CD4-positive, alpha-beta T cell (primary cell): Measurements from ENCODE around the gene ARHGAP31. TPM values are rescaled to one million over a fixed set of nuclear protein-coding genes. Genes with fewer than 3 reads are reported as not detected.

ENCODE experiments used
- ATAC-seq: fragments of 200-7000 bp; cut with Tn5 transposase; one replicate; pipeline ENCODE4 v1.10.0; 2022; ENCODE audit warnings: mild to moderate bottlenecking; ENCODE audit not compliant: poor library complexity
- CTCF ChIA-PET: fragments of 350-600 bp; sonication (Branson Sonifier 250); formaldehyde crosslinking; loops from one replicate; lab custom pipeline; 2021; ENCODE audit warnings: antibody characterized with exemption, inconsistent platforms; lab: Charles Lee
- POLR2A ChIA-PET: fragments of 350-600 bp; sonication (Branson Sonifier 250); formaldehyde crosslinking; loops from one replicate; lab custom pipeline; 2021; ENCODE audit warnings: antibody characterized with exemption, inconsistent platforms; lab: Charles Lee
- DNase-seq, 14 experiments: peaks; one replicate each; pipeline ENCODE4 v3.0.0-alpha.2; 2013 to 2020; ENCODE audit warnings: mixed read lengths in 2 of 14
- H3K27ac ChIP-seq, 2 donors: one replicate each; pipeline versions ENCODE4 v1.5.1 to v1.7.0; 2013; ENCODE audit warnings: low read length in 2 of 2, low read depth in 1 of 2, mild to moderate bottlenecking in 1 of 2
- H3K27me3 ChIP-seq, 2 experiments: 1 replicate in 1 of 2; 2 replicates in 1 of 2; pipeline versions ENCODE4 v1.6.1 to v1.7.0; 2013; ENCODE audit warnings: low read length in 2 of 2, control low read depth in 1 of 2, mild to moderate bottlenecking in 1 of 2, moderate library complexity in 1 of 2; ENCODE audit not compliant: insufficient read depth in 2 of 2, control insufficient read depth in 1 of 2
- H3K36me3 ChIP-seq: one replicate; pipeline ENCODE4 v1.6.1; 2013; ENCODE audit warnings: low read length, control low read depth; ENCODE audit not compliant: insufficient read depth
- H3K4me1 ChIP-seq: one replicate; pipeline ENCODE4 v1.6.1; 2013; ENCODE audit warnings: low read length, control low read depth; ENCODE audit not compliant: insufficient read depth
- H3K4me3 ChIP-seq: one replicate; pipeline ENCODE4 v1.5.1; 2013; ENCODE audit warnings: mild to moderate bottlenecking, low read length, moderate library complexity
- H3K9me3 ChIP-seq, 2 experiments: 1 replicate in 1 of 2; 2 replicates in 1 of 2; pipeline versions ENCODE4 v1.6.1 to v1.7.0; 2013; ENCODE audit warnings: low read length in 2 of 2, mild to moderate bottlenecking in 2 of 2, control low read depth in 1 of 2, moderate library complexity in 1 of 2; ENCODE audit not compliant: control insufficient read depth in 1 of 2, insufficient read depth in 1 of 2
- H3K27ac Mint-ChIP-seq: one replicate; pipeline ENCODE4 v1.8.0; 2020; ENCODE audit warnings: mixed read lengths
- H3K27me3 Mint-ChIP-seq: one replicate; pipeline ENCODE4 v1.8.0; 2021; ENCODE audit warnings: mixed read lengths
- H3K36me3 Mint-ChIP-seq: one replicate; pipeline ENCODE4 v1.8.0; 2021; ENCODE audit warnings: low read depth, mixed read lengths
- H3K4me1 Mint-ChIP-seq: one replicate; pipeline ENCODE4 v1.8.0; 2021; ENCODE audit warnings: low read depth, mixed read lengths
- H3K4me3 Mint-ChIP-seq: one replicate; pipeline ENCODE4 v1.8.0; 2020; ENCODE audit warnings: mild to moderate bottlenecking, mixed read lengths
- H3K9me3 Mint-ChIP-seq: one replicate; pipeline ENCODE4 v1.8.0; 2020; ENCODE audit warnings: mixed read lengths
- intact Hi-C, 2 experiments: fragments of 100-400 bp; cut with DNase I in 1 of 2; cut with micrococcal nuclease in 1 of 2; formaldehyde crosslinking; loops; one replicate each; pipeline versions ENCODE4 v1.15.1 to v1.9.0; 2023 to 2025; cut with DNase I, micrococcal nuclease
- total RNA-seq, 174 experiments: library from RNA in 2 of 174; stranded (reverse) in 2 of 174; gene quantifications; one replicate each; pipeline ENCODE4 v1.2.3 and lab custom pipeline; 2021 to 2026
- TF ChIP-seq, protein P1 (sequence below): fragments of 200-600 bp; IDR thresholded peaks from one replicate; pipeline ENCODE4 v1.8.0; 2022; ENCODE audit warnings: antibody characterized with exemption, mild to moderate bottlenecking

The ARHGAP31 gene
- total RNA-seq, 2 experiments from 2014 or later = 2.4 to 2.9 TPM

DNA sequence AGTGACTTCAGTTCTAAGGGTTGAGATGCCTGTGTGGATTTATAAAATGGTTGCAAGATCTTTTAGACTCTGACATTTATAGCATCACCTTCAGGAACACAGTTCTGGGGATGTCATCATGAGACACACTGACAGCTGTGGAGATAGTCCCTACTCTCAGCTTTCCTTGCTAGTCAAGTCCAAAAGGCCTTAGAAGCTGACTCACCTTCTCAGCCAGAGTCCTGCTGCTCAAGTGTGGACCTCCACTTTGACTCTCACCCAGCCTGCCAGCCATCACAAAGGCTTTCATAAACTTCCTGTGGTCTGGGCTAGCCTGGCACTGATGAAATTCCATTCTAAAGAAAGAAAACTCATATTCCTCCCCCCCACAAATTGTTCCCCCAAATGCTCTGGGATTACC lies 124.5 kb downstream of the ARHGAP31 start:
- peaks cover 22% of the 10 kb centered on the region for H3K36me3 Mint-ChIP-seq
- no peak for ATAC-seq
- TF ChIP-seq, protein P1, sequence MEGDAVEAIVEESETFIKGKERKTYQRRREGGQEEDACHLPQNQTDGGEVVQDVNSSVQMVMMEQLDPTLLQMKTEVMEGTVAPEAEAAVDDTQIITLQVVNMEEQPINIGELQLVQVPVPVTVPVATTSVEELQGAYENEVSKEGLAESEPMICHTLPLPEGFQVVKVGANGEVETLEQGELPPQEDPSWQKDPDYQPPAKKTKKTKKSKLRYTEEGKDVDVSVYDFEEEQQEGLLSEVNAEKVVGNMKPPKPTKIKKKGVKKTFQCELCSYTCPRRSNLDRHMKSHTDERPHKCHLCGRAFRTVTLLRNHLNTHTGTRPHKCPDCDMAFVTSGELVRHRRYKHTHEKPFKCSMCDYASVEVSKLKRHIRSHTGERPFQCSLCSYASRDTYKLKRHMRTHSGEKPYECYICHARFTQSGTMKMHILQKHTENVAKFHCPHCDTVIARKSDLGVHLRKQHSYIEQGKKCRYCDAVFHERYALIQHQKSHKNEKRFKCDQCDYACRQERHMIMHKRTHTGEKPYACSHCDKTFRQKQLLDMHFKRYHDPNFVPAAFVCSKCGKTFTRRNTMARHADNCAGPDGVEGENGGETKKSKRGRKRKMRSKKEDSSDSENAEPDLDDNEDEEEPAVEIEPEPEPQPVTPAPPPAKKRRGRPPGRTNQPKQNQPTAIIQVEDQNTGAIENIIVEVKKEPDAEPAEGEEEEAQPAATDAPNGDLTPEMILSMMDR = no peak
- H3K27me3 Mint-ChIP-seq = no peaks in the 10 kb centered on the region
- no peaks in the 10 kb centered on the region for H3K4me1 ChIP-seq
- H3K9me3 Mint-ChIP-seq = no peaks in the 10 kb centered on the region
- H3K27me3 ChIP-seq = no peaks in the 10 kb centered on the region
- no peak overlapping the region for H3K27ac ChIP-seq
- CTCF ChIA-PET = no interaction called here
- H3K9me3 ChIP-seq = no peaks in the 10 kb centered on the region
- intact Hi-C loops = no loop called here
- no peak overlapping the region for H3K27ac Mint-ChIP-seq
- peaks cover 20% of the 10 kb centered on the region for H3K36me3 ChIP-seq
- peaks cover 17% of the 10 kb centered on the region for H3K4me1 Mint-ChIP-seq
- no peak overlapping the region for H3K4me3 ChIP-seq
- POLR2A ChIA-PET = no interaction called here
- no peak for DNase-seq
- no peak overlapping the region for H3K4me3 Mint-ChIP-seq

DNA sequence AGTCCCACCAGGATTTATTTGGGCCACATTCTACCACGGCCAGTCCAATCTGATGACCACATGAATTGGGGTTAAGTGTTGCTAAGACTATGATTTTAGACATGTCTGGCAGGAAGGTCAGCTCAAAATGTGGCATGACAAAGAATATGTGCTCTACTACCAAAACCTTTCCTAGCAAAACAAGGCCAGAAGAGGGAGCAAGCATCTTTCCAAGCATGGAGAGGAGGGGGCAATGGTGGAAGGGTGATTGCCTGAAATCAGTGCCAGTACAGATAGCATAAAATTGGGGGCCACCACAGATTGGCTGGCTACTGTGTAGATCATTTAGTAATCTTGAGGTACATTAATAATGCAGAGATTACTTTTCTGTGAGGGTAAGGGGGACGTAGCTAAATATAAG lies 126.0 kb downstream of the ARHGAP31 start:
- H3K27me3 Mint-ChIP-seq = no peaks in the 10 kb centered on the region
- H3K9me3 Mint-ChIP-seq = peaks cover 3% of the 10 kb centered on the region
- CTCF ChIA-PET = no interaction called here
- DNase-seq (no peak), ATAC-seq (no peak)
- H3K4me1 Mint-ChIP-seq = peaks cover 17% of the 10 kb centered on the region
- Histone ChIP-seq H3K27ac (no peak overlapping the region), H3K4me1 (no peaks in the 10 kb centered on the region), H3K9me3 (peaks cover 4 to 6% of the 10 kb centered on the region in 2 experiments), H3K36me3 (peaks cover 8% of the 10 kb centered on the region), H3K4me3 (no peak overlapping the region), H3K27me3 (no peaks in the 10 kb centered on the region)
- no peak overlapping the region for H3K4me3 Mint-ChIP-seq
- H3K27ac Mint-ChIP-seq = no peak overlapping the region
- peaks cover 9% of the 10 kb centered on the region for H3K36me3 Mint-ChIP-seq
- intact Hi-C loops = no loop called here
- TF ChIP-seq, protein P1 = no peak
- POLR2A ChIA-PET = no interaction called here

DNA sequence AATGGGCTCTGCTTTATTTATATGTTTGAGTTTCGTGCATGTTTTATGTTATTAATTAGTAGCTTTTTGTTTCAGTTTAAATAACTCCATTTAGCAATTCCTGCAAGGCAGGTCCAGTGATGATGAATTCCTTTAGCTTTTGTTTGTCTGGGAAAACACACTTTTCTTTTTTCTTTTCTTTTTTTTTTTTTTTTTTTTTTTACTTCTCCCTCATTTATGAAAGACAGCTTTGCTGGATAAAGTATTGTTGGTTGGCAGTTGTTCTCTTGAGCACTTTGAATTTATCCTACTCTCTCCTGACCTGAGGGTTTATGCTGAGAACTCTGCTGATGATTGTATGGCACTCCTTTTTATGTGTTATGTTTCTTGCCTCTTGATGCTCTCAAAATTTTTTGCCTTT lies 133.5 kb downstream of the ARHGAP31 start:
- H3K27ac ChIP-seq = no peak overlapping the region
- TF ChIP-seq, protein P1 = no peak
- H3K36me3 ChIP-seq = peaks cover 31% of the 10 kb centered on the region
- ATAC-seq (no peak), DNase-seq (no peak)
- peaks cover 70% of the 10 kb centered on the region for H3K36me3 Mint-ChIP-seq
- intact Hi-C loops = no loop called here
- ChIA-PET POLR2A (no interaction called here), CTCF (no interaction called here)
- no peak overlapping the region for H3K4me3 Mint-ChIP-seq
- H3K9me3 Mint-ChIP-seq = peaks cover 31% of the 10 kb centered on the region
- H3K4me1 Mint-ChIP-seq = peaks cover 2% of the 10 kb centered on the region
- no peaks in the 10 kb centered on the region for H3K27me3 ChIP-seq
- no peak overlapping the region for H3K27ac Mint-ChIP-seq
- peaks cover 11 to 57% of the 10 kb centered on the region in 2 experiments for H3K9me3 ChIP-seq
- no peaks in the 10 kb centered on the region for H3K4me1 ChIP-seq
- H3K4me3 ChIP-seq = no peak overlapping the region
- H3K27me3 Mint-ChIP-seq = no peaks in the 10 kb centered on the region
